ENCODE data around the gene OSBPL5. TPM values are rescaled to one million over a fixed set of nuclear protein-coding genes. Genes with fewer than 3 reads are reported as not detected.

OSBPL5 gene
- total and polyA plus RNA-seq, 2 donors from 2014 or later, result 8.5 to 63.0 TPM

DNA sequence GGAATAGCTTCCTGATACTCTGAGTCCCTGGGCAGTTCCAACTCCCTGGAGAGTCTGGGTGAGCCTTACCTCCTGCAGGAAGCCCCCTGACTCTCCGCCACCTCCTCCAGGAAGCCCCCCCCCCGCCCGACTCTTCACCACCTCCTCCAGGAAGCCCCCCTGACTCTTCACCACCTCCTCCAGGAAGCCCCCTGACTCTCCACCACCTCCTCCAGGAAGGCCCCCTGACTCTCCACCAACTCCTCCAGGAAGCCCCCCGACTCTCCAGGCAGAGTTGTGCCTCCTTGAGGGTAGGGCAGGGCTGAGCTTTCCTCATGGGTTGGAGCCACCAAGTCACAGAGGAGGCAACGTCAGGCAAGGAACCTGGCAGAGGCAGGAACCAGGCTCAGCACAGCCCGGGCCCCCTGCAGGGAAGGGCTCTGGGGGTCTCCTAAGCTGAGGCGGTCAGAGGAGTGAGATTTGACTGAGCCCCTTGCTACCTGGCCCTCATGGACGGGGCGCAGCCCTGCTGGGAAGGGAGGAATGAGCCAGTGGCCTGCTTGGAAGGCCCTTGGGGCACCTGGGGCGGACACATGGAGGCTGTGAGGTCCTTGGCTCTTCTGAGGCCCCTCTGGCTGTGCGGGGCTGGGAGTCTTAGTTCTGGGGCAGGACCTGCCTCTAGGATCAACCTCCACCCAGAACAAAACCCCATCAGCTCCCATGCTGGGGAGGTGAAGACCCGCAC is 35.4 kb upstream of the OSBPL5 start:
- no peak overlapping the region for H3K4me3 ChIP-seq (ENCODE audit: low read length in 3 of 3)
- H3K27me3 ChIP-seq (ENCODE audit: control insufficient read depth, insufficient read depth, low read length), result peaks cover 2% of the 10 kb centered on the region
- no peaks in the 10 kb centered on the region for H3K36me3 ChIP-seq (ENCODE audit: control insufficient read depth in 2 of 3, insufficient read depth in 3 of 3, low read length in 3 of 3)
- DNase-seq (no peak), FAIRE-seq (no peak)
- intact Hi-C loops (cut with DNase I), result no loop called here
- no peak overlapping the region for H3K9ac ChIP-seq (ENCODE audit: low read length in 3 of 3)
- peaks cover 0 to 5% (median 0%) of the 10 kb centered on the region in 3 donors for H3K4me1 ChIP-seq (ENCODE audit: control insufficient read depth in 2 of 3, insufficient read depth in 2 of 3, low read depth in 1 of 3, low read length in 3 of 3)
- no peak for TF ChIP-seq CTCF (IDR thresholded peaks at IDR 0.05; ENCODE audit: borderline replicate concordance, extremely low read depth, insufficient read depth)
- no peak overlapping the region for H3K27ac ChIP-seq (ENCODE audit: low read depth in 2 of 2, low read length in 2 of 2)
- no peaks in the 10 kb centered on the region for H3K9me3 ChIP-seq (ENCODE audit: control insufficient read depth in 2 of 3, insufficient read depth in 1 of 3, low read length in 3 of 3)

GRCh38 chr11:3199537-3200295 is 34.6 kb upstream of the OSBPL5 start:
- H3K27ac ChIP-seq (ENCODE audit: low read depth in 2 of 2, low read length in 2 of 2), result no peak overlapping the region
- H3K4me1 ChIP-seq (ENCODE audit: control insufficient read depth in 2 of 3, insufficient read depth in 2 of 3, low read depth in 1 of 3, low read length in 3 of 3), result no peaks in the 10 kb centered on the region
- FAIRE-seq, result no peak
- no peaks in the 10 kb centered on the region for H3K36me3 ChIP-seq (ENCODE audit: control insufficient read depth in 2 of 3, insufficient read depth in 3 of 3, low read length in 3 of 3)
- DNase-seq, result no peak
- intact Hi-C loops (cut with DNase I), result no loop called here
- H3K27me3 ChIP-seq (ENCODE audit: control insufficient read depth, insufficient read depth, low read length), result peaks cover 2% of the 10 kb centered on the region
- no peak overlapping the region for H3K4me3 ChIP-seq (ENCODE audit: low read length in 3 of 3)
- no peak for TF ChIP-seq CTCF (IDR thresholded peaks at IDR 0.05; ENCODE audit: borderline replicate concordance, extremely low read depth, insufficient read depth)
- no peaks in the 10 kb centered on the region for H3K9me3 ChIP-seq (ENCODE audit: control insufficient read depth in 2 of 3, insufficient read depth in 1 of 3, low read length in 3 of 3)
- no peak overlapping the region for H3K9ac ChIP-seq (ENCODE audit: low read length in 3 of 3)

DNA sequence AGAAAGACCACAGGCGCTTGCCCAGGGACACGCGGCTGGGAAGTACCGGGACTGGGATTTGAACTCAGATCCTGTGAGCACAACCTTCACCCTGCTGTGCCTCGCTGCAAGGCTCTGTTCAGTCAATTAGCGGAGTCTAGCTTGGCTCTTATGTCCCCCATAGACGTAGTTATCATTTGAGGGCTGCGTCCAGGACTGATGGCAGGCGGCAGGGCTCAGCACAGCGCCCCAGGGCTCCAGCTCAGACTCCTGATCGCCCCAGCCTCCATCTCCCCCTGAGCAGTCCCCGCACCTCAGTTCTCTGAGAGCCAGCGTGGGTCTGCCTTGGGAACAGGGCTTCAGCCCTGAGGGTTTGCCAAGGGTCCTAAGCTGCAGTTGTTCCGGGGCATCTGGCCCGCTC is 33.7 kb upstream of the OSBPL5 start:
- Histone ChIP-seq H3K36me3 (ENCODE audit: control insufficient read depth in 2 of 3, insufficient read depth in 3 of 3, low read length in 3 of 3) (no peaks in the 10 kb centered on the region), H3K27me3 (ENCODE audit: control insufficient read depth, insufficient read depth, low read length) (peaks cover 2% of the 10 kb centered on the region)
- FAIRE-seq, result no peak

More for the DNA sequence above, 33.7 kb upstream of the OSBPL5 start:
- Histone ChIP-seq H3K4me3 (ENCODE audit: low read length in 3 of 3) (no peak overlapping the region), H3K27ac (ENCODE audit: low read depth in 2 of 2, low read length in 2 of 2) (no peak overlapping the region), H3K9me3 (ENCODE audit: control insufficient read depth in 2 of 3, insufficient read depth in 1 of 3, low read length in 3 of 3) (no peaks in the 10 kb centered on the region), H3K4me1 (ENCODE audit: control insufficient read depth in 2 of 3, insufficient read depth in 2 of 3, low read depth in 1 of 3, low read length in 3 of 3) (no peaks in the 10 kb centered on the region), H3K9ac (ENCODE audit: low read length in 3 of 3) (no peak overlapping the region)
- intact Hi-C loops (cut with DNase I), result no loop called here
- no peak for DNase-seq
- TF ChIP-seq CTCF (IDR thresholded peaks at IDR 0.05; ENCODE audit: borderline replicate concordance, extremely low read depth, insufficient read depth), result no peak
